ENCODE data around the gene NR3C2. TPM values are rescaled to one million over a fixed set of nuclear protein-coding genes. Genes with fewer than 3 reads are reported as not detected.

The NR3C2 gene
- polyA plus RNA-seq, 1 donor from 2014 or later = 0.06 TPM

GRCh38 chr4:148101235-148101634, 341.0 kb downstream of the NR3C2 start:
- no peak for TF ChIP-seq CTCF (IDR thresholded peaks at IDR 0.05; ENCODE audit: poor library complexity, severe bottlenecking)
- no peak for TF ChIP-seq MXI1 (conservative IDR thresholded peaks at IDR 0.05; ENCODE audit: poor library complexity, severe bottlenecking)
- TF ChIP-seq TAF1 (IDR thresholded peaks at IDR 0.05; ENCODE audit: low read depth) = no peak
- no peak for TF ChIP-seq EP300 (conservative IDR thresholded peaks at IDR 0.05; ENCODE audit: poor library complexity, severe bottlenecking)
- no peak for TF ChIP-seq SMC3 (conservative IDR thresholded peaks at IDR 0.05; ENCODE audit: poor library complexity)
- H3K36me3 ChIP-seq (ENCODE audit: insufficient read depth, low read length) = no peaks in the 10 kb centered on the region
- no peak overlapping the region for H3K9ac ChIP-seq (ENCODE audit: low read length)
- no peaks in the 10 kb centered on the region for H3K9me3 ChIP-seq (ENCODE audit: low read length)
- H4K20me1 ChIP-seq (ENCODE audit: insufficient read depth) = no peaks in the 10 kb centered on the region
- no peaks in the 10 kb centered on the region for H3K9me2 ChIP-seq (ENCODE audit: insufficient read depth, low read length)
- H3F3A ChIP-seq (ENCODE audit: insufficient read depth, low read length, poor library complexity, severe bottlenecking) = no peaks in the 10 kb centered on the region
- H3K4me2 ChIP-seq (ENCODE audit: low read length) = no peak overlapping the region
- no peaks in the 10 kb centered on the region for H3K27me3 ChIP-seq (ENCODE audit: insufficient read depth, low read depth, low read length)
- no peak overlapping the region for H2AFZ ChIP-seq (ENCODE audit: low read depth, low read length)
- no peaks in the 10 kb centered on the region for H3K79me2 ChIP-seq (replicated peaks; ENCODE audit: insufficient read depth, low read length)
- H3K4me3 ChIP-seq (ENCODE audit: low read length) = no peak overlapping the region
- no peak overlapping the region for H3K27ac ChIP-seq (ENCODE audit: low read length)

GRCh38 chr4:148097801-148098200, 344.4 kb downstream of the NR3C2 start:
- no peak for TF ChIP-seq TAF1 (IDR thresholded peaks at IDR 0.05; ENCODE audit: low read depth)
- no peak for TF ChIP-seq RAD21 (conservative IDR thresholded peaks at IDR 0.05)
- H3K9me2 ChIP-seq (ENCODE audit: insufficient read depth, low read length) = no peaks in the 10 kb centered on the region
- no peaks in the 10 kb centered on the region for H3K27me3 ChIP-seq (ENCODE audit: insufficient read depth, low read depth, low read length)
- no peak overlapping the region for H3K4me2 ChIP-seq (ENCODE audit: low read length)
- no peak overlapping the region for H3K9ac ChIP-seq (ENCODE audit: low read length)
- H4K20me1 ChIP-seq (ENCODE audit: insufficient read depth) = no peaks in the 10 kb centered on the region
- no peak overlapping the region for H2AFZ ChIP-seq (ENCODE audit: low read depth, low read length)
- H3K9me3 ChIP-seq (ENCODE audit: low read length) = no peaks in the 10 kb centered on the region
- no peak overlapping the region for H3K4me3 ChIP-seq (ENCODE audit: low read length)
- H3K79me2 ChIP-seq (replicated peaks; ENCODE audit: insufficient read depth, low read length) = no peaks in the 10 kb centered on the region
- H3K36me3 ChIP-seq (ENCODE audit: insufficient read depth, low read length) = no peaks in the 10 kb centered on the region
- no peak overlapping the region for H3K27ac ChIP-seq (ENCODE audit: low read length)
- no peaks in the 10 kb centered on the region for H3F3A ChIP-seq (ENCODE audit: insufficient read depth, low read length, poor library complexity, severe bottlenecking)

- Histone ChIP-seq H3K4me3 (ENCODE audit: low read length) (no peak overlapping the region), H3K4me2 (ENCODE audit: low read length) (no peak overlapping the region), H3K36me3 (ENCODE audit: insufficient read depth, low read length) (no peaks in the 10 kb centered on the region), H2AFZ (ENCODE audit: low read depth, low read length) (no peak overlapping the region), H4K20me1 (ENCODE audit: insufficient read depth) (no peaks in the 10 kb centered on the region), H3K9me3 (ENCODE audit: low read length) (no peaks in the 10 kb centered on the region), H3F3A (ENCODE audit: insufficient read depth, low read length, poor library complexity, severe bottlenecking) (no peaks in the 10 kb centered on the region), H3K9ac (ENCODE audit: low read length) (no peak overlapping the region), H3K79me2 (replicated peaks; ENCODE audit: insufficient read depth, low read length) (no peaks in the 10 kb centered on the region), H3K9me2 (ENCODE audit: insufficient read depth, low read length) (no peaks in the 10 kb centered on the region), H3K27me3 (ENCODE audit: insufficient read depth, low read depth, low read length) (no peaks in the 10 kb centered on the region), H3K27ac (ENCODE audit: low read length) (no peak overlapping the region)
- TF ChIP-seq RAD21 (conservative IDR thresholded peaks at IDR 0.05) = no peak
- TF ChIP-seq EP300 (conservative IDR thresholded peaks at IDR 0.05; ENCODE audit: poor library complexity, severe bottlenecking) = no peak
- no peak for TF ChIP-seq REST (IDR thresholded peaks at IDR 0.05; ENCODE audit: borderline replicate concordance)
Observed at GRCh38 chr4:148095346-148095923, 346.8 kb downstream of the NR3C2 start.

Data from neural cell (in vitro differentiated cells).